HG03378 (cell line): Measurements from ENCODE around the gene SSH2.
"Not testable (repeated sequence)": the region's sequence is repeated elsewhere in the genome, so short reads cannot be mapped to it uniquely, and the experiment has no call there.

ENCODE experiments used
- ATAC-seq: cut with Tn5 transposase; IDR thresholded peaks from one replicate; pipeline ENCODE4 v1.9.1; 2021; ENCODE audit warnings: mild to moderate bottlenecking, moderate library complexity; ENCODE audit not compliant: unreplicated experiment

The SSH2 gene

GRCh38 chr17:29874358-29874757 lies 55.7 kb downstream of the SSH2 start:
- not testable (repeated sequence) for ATAC-seq

- ATAC-seq = no peak
Observed at GRCh38 chr17:29873476-29873875, 56.6 kb downstream of the SSH2 start.

GRCh38 chr17:29870836-29871465 lies 59.1 kb downstream of the SSH2 start:
- no peak for ATAC-seq

GRCh38 chr17:29867643-29868181 lies 62.3 kb downstream of the SSH2 start:
- no peak for ATAC-seq

- no peak for ATAC-seq
Observed at GRCh38 chr17:29866746-29867404, 63.2 kb downstream of the SSH2 start.

GRCh38 chr17:29864615-29865014 lies 65.4 kb downstream of the SSH2 start:
- ATAC-seq = no peak

GRCh38 chr17:29864123-29864522 lies 65.9 kb downstream of the SSH2 start:
- ATAC-seq = not testable (repeated sequence)

- ATAC-seq = no peak
Observed at GRCh38 chr17:29862951-29863350, 67.1 kb downstream of the SSH2 start.

- ATAC-seq = no peak
Observed at GRCh38 chr17:29862127-29862526, 67.9 kb downstream of the SSH2 start.

- ATAC-seq = not testable (repeated sequence)
Observed at GRCh38 chr17:29859445-29859844, 70.6 kb downstream of the SSH2 start.

GRCh38 chr17:29857823-29858222 lies 72.2 kb downstream of the SSH2 start:
- no peak for ATAC-seq

GRCh38 chr17:29857105-29857504 lies 72.9 kb downstream of the SSH2 start:
- ATAC-seq = not testable (repeated sequence)

- no peak for ATAC-seq
Observed at GRCh38 chr17:29855686-29856085, 74.3 kb downstream of the SSH2 start.

- ATAC-seq = no peak
Observed at GRCh38 chr17:29848737-29849136, 81.3 kb downstream of the SSH2 start.

GRCh38 chr17:29847527-29848400 lies 82.3 kb downstream of the SSH2 start:
- ATAC-seq = no peak

GRCh38 chr17:29847118-29847517 lies 82.9 kb downstream of the SSH2 start:
- ATAC-seq = no peak

- ATAC-seq = no peak
Observed at GRCh38 chr17:29846298-29846697, 83.7 kb downstream of the SSH2 start.

- ATAC-seq = no peak
Observed at GRCh38 chr17:29844339-29845048, 85.5 kb downstream of the SSH2 start.

- no peak for ATAC-seq
Observed at GRCh38 chr17:29840884-29841283, 89.1 kb downstream of the SSH2 start.

- ATAC-seq = no peak
Observed at GRCh38 chr17:29839656-29840055, 90.4 kb downstream of the SSH2 start.

GRCh38 chr17:29838961-29839360 lies 91.1 kb downstream of the SSH2 start:
- no peak for ATAC-seq
